Right atrium auricular region (tissue), 2 donors: ENCODE data around the gene STING1. TPM values are rescaled to one million over a fixed set of nuclear protein-coding genes. Genes with fewer than 3 reads are reported as not detected.

Experiments used
- DNase-seq: peaks from one replicate; pipeline ENCODE4 v3.0.0-alpha.2; 2019; ENCODE audit warnings: low spot score
- H3K27ac ChIP-seq, 2 donors: fragments of 200-600 bp; sonication (generic); 1 replicate in 1 of 2; 2 replicates in 1 of 2; pipeline ENCODE4 v1.5.1; 2016 to 2019
- H3K27me3 ChIP-seq, 2 donors: fragments of 200-600 bp; sonication (generic); one replicate each; pipeline versions ENCODE4 v1.5.1 to v1.6.0; 2017 to 2019
- H3K36me3 ChIP-seq: fragments of 200-600 bp; sonication (generic); one replicate; pipeline ENCODE4 v1.5.1; 2016
- H3K4me1 ChIP-seq, 2 donors: fragments of 200-600 bp; sonication (generic); one replicate each; pipeline versions ENCODE4 v1.5.1 to v1.6.0; 2017 to 2019
- H3K4me3 ChIP-seq, 2 donors: fragments of 200-600 bp; sonication (generic); 1 replicate in 1 of 2; 2 replicates in 1 of 2; pipeline ENCODE4 v1.5.1; 2017 to 2019; ENCODE audit warnings: mild to moderate bottlenecking in 1 of 2, moderate library complexity in 1 of 2
- H3K9me3 ChIP-seq, 2 donors: fragments of 200-600 bp; sonication (generic); one replicate each; pipeline ENCODE4 v1.5.1; 2019
- total RNA-seq, 2 donors: library from RNA; depleted of rRNA; stranded (reverse); fragments of >200 nt; gene quantifications; one replicate each; pipeline ENCODE4 v1.1.0, GENCODE V29; 2016
- TF ChIP-seq, protein P1 (sequence below), 2 donors: fragments of 200-600 bp; sonication (generic); IDR thresholded peaks; one replicate each; pipeline ENCODE4 v1.5.1; 2019; ENCODE audit warnings: antibody characterized with exemption in 2 of 2

The STING1 gene
- total RNA-seq, 2 donors from 2014 or later = 80.0 to 123 TPM

DNA sequence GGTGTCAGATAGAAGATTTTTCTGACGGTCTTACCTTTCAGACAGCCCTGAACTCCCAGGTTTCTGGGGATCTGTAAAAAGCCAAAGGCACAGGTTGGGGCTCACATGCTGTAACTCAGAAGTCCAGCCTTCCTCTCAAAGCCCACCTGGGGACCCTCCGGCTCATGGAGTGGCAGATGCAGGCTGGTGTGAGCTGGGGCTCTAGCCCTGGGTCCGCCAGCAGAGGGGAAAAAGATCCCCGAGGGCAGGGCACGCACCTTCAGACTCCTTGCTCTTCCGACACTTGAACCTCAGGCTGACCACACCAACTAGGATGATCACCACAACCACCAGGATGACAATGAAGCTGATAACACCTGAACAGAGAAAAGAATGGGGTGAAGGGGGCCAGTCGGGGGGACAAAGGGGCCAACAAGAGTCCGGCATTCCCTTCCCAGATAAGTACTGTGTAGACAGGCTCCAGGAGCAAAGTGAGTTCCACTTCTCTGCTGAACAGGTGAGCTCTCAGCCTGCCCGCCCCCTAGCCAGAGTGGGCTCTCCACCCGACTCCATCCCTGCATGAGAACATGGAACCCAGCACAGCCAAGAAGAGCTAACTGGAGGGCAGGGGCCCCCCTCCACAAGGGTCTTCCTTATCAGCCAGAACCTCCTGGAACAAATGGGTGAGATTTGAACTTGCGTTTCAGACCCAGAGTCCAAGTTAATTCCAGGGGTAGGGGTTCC lies 27.8 kb downstream of the STING1 start:
- Histone ChIP-seq H3K4me3 (no peak overlapping the region), H3K36me3 (peaks cover 6% of the 10 kb centered on the region), H3K27ac (no peak overlapping the region), H3K4me1 (no peaks in the 10 kb centered on the region), H3K27me3 (no peaks in the 10 kb centered on the region), H3K9me3 (no peaks in the 10 kb centered on the region)
- DNase-seq = no peak
- TF ChIP-seq, protein P1, sequence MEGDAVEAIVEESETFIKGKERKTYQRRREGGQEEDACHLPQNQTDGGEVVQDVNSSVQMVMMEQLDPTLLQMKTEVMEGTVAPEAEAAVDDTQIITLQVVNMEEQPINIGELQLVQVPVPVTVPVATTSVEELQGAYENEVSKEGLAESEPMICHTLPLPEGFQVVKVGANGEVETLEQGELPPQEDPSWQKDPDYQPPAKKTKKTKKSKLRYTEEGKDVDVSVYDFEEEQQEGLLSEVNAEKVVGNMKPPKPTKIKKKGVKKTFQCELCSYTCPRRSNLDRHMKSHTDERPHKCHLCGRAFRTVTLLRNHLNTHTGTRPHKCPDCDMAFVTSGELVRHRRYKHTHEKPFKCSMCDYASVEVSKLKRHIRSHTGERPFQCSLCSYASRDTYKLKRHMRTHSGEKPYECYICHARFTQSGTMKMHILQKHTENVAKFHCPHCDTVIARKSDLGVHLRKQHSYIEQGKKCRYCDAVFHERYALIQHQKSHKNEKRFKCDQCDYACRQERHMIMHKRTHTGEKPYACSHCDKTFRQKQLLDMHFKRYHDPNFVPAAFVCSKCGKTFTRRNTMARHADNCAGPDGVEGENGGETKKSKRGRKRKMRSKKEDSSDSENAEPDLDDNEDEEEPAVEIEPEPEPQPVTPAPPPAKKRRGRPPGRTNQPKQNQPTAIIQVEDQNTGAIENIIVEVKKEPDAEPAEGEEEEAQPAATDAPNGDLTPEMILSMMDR (IDR thresholded peaks at IDR 0.05) = no peak

DNA sequence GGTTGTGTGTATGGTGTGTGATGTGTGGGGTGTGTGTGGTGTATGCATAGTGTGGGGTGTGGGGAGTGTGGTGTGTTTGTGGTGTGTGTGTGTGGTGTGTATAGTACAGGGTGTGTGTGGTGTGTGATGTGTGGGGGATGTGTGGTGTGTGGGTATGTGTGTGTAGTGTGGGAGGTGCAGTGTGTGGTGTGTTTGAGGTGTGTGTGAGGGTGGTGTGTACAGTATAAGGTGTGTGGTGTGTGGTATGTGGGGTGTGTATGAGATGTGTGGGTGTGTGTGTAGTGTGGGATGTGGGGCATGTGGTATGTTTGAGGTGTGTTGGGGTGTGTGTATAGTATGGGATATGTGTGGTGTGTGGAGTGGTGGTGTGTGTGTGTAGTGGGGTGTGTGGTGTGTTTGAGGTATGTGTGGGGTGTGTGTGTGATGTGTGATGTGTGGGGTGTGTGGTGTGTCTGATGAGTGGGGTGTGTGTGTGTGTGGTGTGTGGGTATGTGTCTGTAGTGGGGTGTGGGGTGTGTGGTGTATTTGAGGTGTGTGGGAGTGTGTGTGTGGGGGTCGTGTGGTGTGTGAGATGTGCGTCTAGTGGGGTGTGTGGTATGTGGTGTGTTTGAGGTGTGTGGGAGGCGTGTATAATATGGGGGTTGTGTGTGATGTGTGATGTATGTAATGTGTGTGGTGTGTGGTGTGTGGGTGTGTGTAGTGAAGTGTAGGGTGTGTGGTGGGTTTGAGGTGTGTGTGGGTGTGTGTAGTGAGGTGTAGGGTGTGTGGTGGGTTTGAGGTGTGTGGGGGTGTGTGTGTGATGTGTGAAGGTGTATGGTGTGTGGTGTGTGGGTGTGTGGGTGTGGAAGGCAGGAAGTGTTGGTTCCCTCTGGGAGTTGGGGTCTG lies 28.6 kb downstream of the STING1 start:
- no peak overlapping the region for H3K4me3 ChIP-seq
- H3K27ac ChIP-seq = no peak overlapping the region
- H3K27me3 ChIP-seq = no peaks in the 10 kb centered on the region
- no peaks in the 10 kb centered on the region for H3K4me1 ChIP-seq
- H3K36me3 ChIP-seq = peaks cover 6% of the 10 kb centered on the region
- H3K9me3 ChIP-seq = no peaks in the 10 kb centered on the region
- no peak for DNase-seq
- TF ChIP-seq, protein P1 (IDR thresholded peaks at IDR 0.05) = no peak

GRCh38 chr5:139451878-139452660 lies 30.5 kb downstream of the STING1 start:
- Histone ChIP-seq H3K27ac (no peak overlapping the region), H3K4me3 (no peak overlapping the region), H3K4me1 (peaks cover 0 to 6% of the 10 kb centered on the region in 2 donors), H3K9me3 (no peaks in the 10 kb centered on the region), H3K36me3 (peaks cover 6% of the 10 kb centered on the region), H3K27me3 (no peaks in the 10 kb centered on the region)
- TF ChIP-seq, protein P1 (IDR thresholded peaks at IDR 0.05) = no peak
- DNase-seq = no peak

GRCh38 chr5:139451176-139451575 lies 31.4 kb downstream of the STING1 start:
- peaks cover 6% of the 10 kb centered on the region for H3K36me3 ChIP-seq
- DNase-seq = no peak
- H3K27me3 ChIP-seq = no peaks in the 10 kb centered on the region
- H3K27ac ChIP-seq = no peak overlapping the region
- no peaks in the 10 kb centered on the region for H3K9me3 ChIP-seq
- H3K4me3 ChIP-seq = no peak overlapping the region
- TF ChIP-seq, protein P1 (IDR thresholded peaks at IDR 0.05) = no peak
- peaks cover 0 to 12% of the 10 kb centered on the region in 2 donors for H3K4me1 ChIP-seq

GRCh38 chr5:139446956-139447779 lies 35.4 kb downstream of the STING1 start:
- no peak overlapping the region for H3K4me3 ChIP-seq
- no peak overlapping the region for H3K27ac ChIP-seq
- no peaks in the 10 kb centered on the region for H3K9me3 ChIP-seq
- no peaks in the 10 kb centered on the region for H3K27me3 ChIP-seq
- H3K36me3 ChIP-seq = peaks cover 6% of the 10 kb centered on the region
- peaks cover 0 to 12% of the 10 kb centered on the region in 2 donors for H3K4me1 ChIP-seq
- no peak for DNase-seq
- TF ChIP-seq, protein P1 (IDR thresholded peaks at IDR 0.05) = no peak
